ENCODE data around the gene HSPA12A.

Gene HSPA12A

GRCh38 chr10:116708877-116709276 lies 33.5 kb downstream of the HSPA12A start:
- H2AFZ ChIP-seq (ENCODE audit: insufficient read depth, low read length, poor library complexity): no peak overlapping the region
- no peak overlapping the region for H3K14ac ChIP-seq (ENCODE audit: low read length)

GRCh38 chr10:116708391-116708821 lies 34.0 kb downstream of the HSPA12A start:
- Histone ChIP-seq H3K9ac (ENCODE audit: low read length) (no peak overlapping the region), H3K27ac (ENCODE audit: low read depth, low read length) (no peak overlapping the region), H2BK120ac (ENCODE audit: insufficient read depth, low read length, poor library complexity) (no peak overlapping the region), H3K4me3 (ENCODE audit: low read depth, low read length) (no peak overlapping the region), H2AFZ (ENCODE audit: insufficient read depth, low read length, poor library complexity) (no peak overlapping the region), H2BK5ac (ENCODE audit: low read depth, low read length, poor library complexity) (no peak overlapping the region), H3K14ac (ENCODE audit: low read length) (no peak overlapping the region), H3K36me3 (ENCODE audit: control insufficient read depth in 1 of 2, insufficient read depth in 2 of 2, low read length in 2 of 2) (no peaks in the 10 kb centered on the region), H3K4me1 (ENCODE audit: control insufficient read depth in 1 of 2, insufficient read depth in 2 of 2, low read length in 2 of 2) (no peaks in the 10 kb centered on the region), H3K9me3 (ENCODE audit: insufficient read depth, low read depth, low read length) (no peaks in the 10 kb centered on the region), H2AK5ac (ENCODE audit: low read length) (no peak overlapping the region), H3K27me3 (ENCODE audit: insufficient read depth, low read length) (no peaks in the 10 kb centered on the region), H2BK12ac (ENCODE audit: low read length) (no peak overlapping the region), H3K79me1 (ENCODE audit: low read length) (no peaks in the 10 kb centered on the region), H4K12ac (ENCODE audit: low read depth, low read length) (no peak overlapping the region), H3K79me2 (ENCODE audit: control insufficient read depth, insufficient read depth, low read length, poor library complexity) (no peaks in the 10 kb centered on the region), H3K4ac (ENCODE audit: low read depth, low read length) (no peak overlapping the region), H3K23ac (ENCODE audit: low read length) (no peak overlapping the region), H4K8ac (ENCODE audit: low read depth, low read length) (no peak overlapping the region), H3K4me2 (ENCODE audit: low read length) (no peak overlapping the region), H3K18ac (ENCODE audit: low read length) (no peak overlapping the region), H4K91ac (ENCODE audit: low read depth, low read length) (no peak overlapping the region)
- DNase-seq: no peak
- no CpG with 5 or more reads among the region's 2 CpGs for WGBS (ENCODE audit: extremely low coverage, insufficient coverage, insufficient read length)

More at GRCh38 chr10:116708877-116709276, 33.5 kb downstream of the HSPA12A start:
- H3K27me3 ChIP-seq (ENCODE audit: insufficient read depth, low read length): no peaks in the 10 kb centered on the region
- H3K4ac ChIP-seq (ENCODE audit: low read depth, low read length): no peak overlapping the region
- no peak overlapping the region for H3K4me3 ChIP-seq (ENCODE audit: low read depth, low read length)
- no peak overlapping the region for H4K8ac ChIP-seq (ENCODE audit: low read depth, low read length)
- H2AK5ac ChIP-seq (ENCODE audit: low read length): no peak overlapping the region
- no peaks in the 10 kb centered on the region for H3K4me1 ChIP-seq (ENCODE audit: control insufficient read depth in 1 of 2, insufficient read depth in 2 of 2, low read length in 2 of 2)
- H3K36me3 ChIP-seq (ENCODE audit: control insufficient read depth in 1 of 2, insufficient read depth in 2 of 2, low read length in 2 of 2): no peaks in the 10 kb centered on the region
- H3K27ac ChIP-seq (ENCODE audit: low read depth, low read length): no peak overlapping the region
- DNase-seq: no peak
- H3K79me1 ChIP-seq (ENCODE audit: low read length): no peaks in the 10 kb centered on the region
- no peak overlapping the region for H2BK120ac ChIP-seq (ENCODE audit: insufficient read depth, low read length, poor library complexity)
- no peak overlapping the region for H2BK12ac ChIP-seq (ENCODE audit: low read length)
- WGBS (ENCODE audit: extremely low coverage, insufficient coverage, insufficient read length): no CpG with 5 or more reads among the region's 4 CpGs
- no peak overlapping the region for H4K91ac ChIP-seq (ENCODE audit: low read depth, low read length)
- no peak overlapping the region for H3K9ac ChIP-seq (ENCODE audit: low read length)
- H3K4me2 ChIP-seq (ENCODE audit: low read length): no peak overlapping the region
- no peaks in the 10 kb centered on the region for H3K9me3 ChIP-seq (ENCODE audit: insufficient read depth, low read depth, low read length)
- no peak overlapping the region for H3K18ac ChIP-seq (ENCODE audit: low read length)
- no peak overlapping the region for H2BK5ac ChIP-seq (ENCODE audit: low read depth, low read length, poor library complexity)
- H3K23ac ChIP-seq (ENCODE audit: low read length): no peak overlapping the region
- no peaks in the 10 kb centered on the region for H3K79me2 ChIP-seq (ENCODE audit: control insufficient read depth, insufficient read depth, low read length, poor library complexity)
- H4K12ac ChIP-seq (ENCODE audit: low read depth, low read length): no peak overlapping the region

- H3K27me3 ChIP-seq (ENCODE audit: insufficient read depth, low read length): no peaks in the 10 kb centered on the region
- no peak overlapping the region for H2BK12ac ChIP-seq (ENCODE audit: low read length)
- H3K18ac ChIP-seq (ENCODE audit: low read length): no peak overlapping the region
- H3K9ac ChIP-seq (ENCODE audit: low read length): no peak overlapping the region
- H3K79me1 ChIP-seq (ENCODE audit: low read length): no peaks in the 10 kb centered on the region
- no peak overlapping the region for H2AFZ ChIP-seq (ENCODE audit: insufficient read depth, low read length, poor library complexity)
- no peaks in the 10 kb centered on the region for H3K36me3 ChIP-seq (ENCODE audit: control insufficient read depth in 1 of 2, insufficient read depth in 2 of 2, low read length in 2 of 2)
- no peak overlapping the region for H2BK120ac ChIP-seq (ENCODE audit: insufficient read depth, low read length, poor library complexity)
- no peaks in the 10 kb centered on the region for H3K9me3 ChIP-seq (ENCODE audit: insufficient read depth, low read depth, low read length)
- H3K79me2 ChIP-seq (ENCODE audit: control insufficient read depth, insufficient read depth, low read length, poor library complexity): no peaks in the 10 kb centered on the region
- H4K91ac ChIP-seq (ENCODE audit: low read depth, low read length): no peak overlapping the region
- H4K8ac ChIP-seq (ENCODE audit: low read depth, low read length): no peak overlapping the region
- H3K4me1 ChIP-seq (ENCODE audit: control insufficient read depth in 1 of 2, insufficient read depth in 2 of 2, low read length in 2 of 2): no peaks in the 10 kb centered on the region
- no peak overlapping the region for H2AK5ac ChIP-seq (ENCODE audit: low read length)
- WGBS (ENCODE audit: extremely low coverage, insufficient coverage, insufficient read length): no CpG with 5 or more reads among the region's 14 CpGs
- H3K23ac ChIP-seq (ENCODE audit: low read length): no peak overlapping the region
- DNase-seq: no peak
- H3K4me3 ChIP-seq (ENCODE audit: low read depth, low read length): no peak overlapping the region
- H2BK5ac ChIP-seq (ENCODE audit: low read depth, low read length, poor library complexity): no peak overlapping the region
- no peak overlapping the region for H4K12ac ChIP-seq (ENCODE audit: low read depth, low read length)
- no peak overlapping the region for H3K14ac ChIP-seq (ENCODE audit: low read length)
- no peak overlapping the region for H3K4me2 ChIP-seq (ENCODE audit: low read length)
- no peak overlapping the region for H3K27ac ChIP-seq (ENCODE audit: low read depth, low read length)
- no peak overlapping the region for H3K4ac ChIP-seq (ENCODE audit: low read depth, low read length)
These were observed 34.4 kb downstream of the HSPA12A start for GRCh38 chr10:116707981-116708380.

GRCh38 chr10:116706281-116706680 lies 36.1 kb downstream of the HSPA12A start:
- no peak overlapping the region for H3K18ac ChIP-seq (ENCODE audit: low read length)
- H3K27me3 ChIP-seq (ENCODE audit: insufficient read depth, low read length): no peaks in the 10 kb centered on the region
- H2AFZ ChIP-seq (ENCODE audit: insufficient read depth, low read length, poor library complexity): no peak overlapping the region
- no peak overlapping the region for H3K4me3 ChIP-seq (ENCODE audit: low read depth, low read length)
- H2AK5ac ChIP-seq (ENCODE audit: low read length): no peak overlapping the region
- no peak overlapping the region for H2BK12ac ChIP-seq (ENCODE audit: low read length)
- H2BK5ac ChIP-seq (ENCODE audit: low read depth, low read length, poor library complexity): no peak overlapping the region
- no peak overlapping the region for H3K27ac ChIP-seq (ENCODE audit: low read depth, low read length)
- H3K4me1 ChIP-seq (ENCODE audit: control insufficient read depth in 1 of 2, insufficient read depth in 2 of 2, low read length in 2 of 2): no peaks in the 10 kb centered on the region
- H3K4ac ChIP-seq (ENCODE audit: low read depth, low read length): no peak overlapping the region
- no peak overlapping the region for H4K8ac ChIP-seq (ENCODE audit: low read depth, low read length)
- WGBS (ENCODE audit: extremely low coverage, insufficient coverage, insufficient read length): no CpG with 5 or more reads among the region's 9 CpGs
- H3K4me2 ChIP-seq (ENCODE audit: low read length): no peak overlapping the region
- H3K9ac ChIP-seq (ENCODE audit: low read length): no peak overlapping the region
- no peaks in the 10 kb centered on the region for H3K79me1 ChIP-seq (ENCODE audit: low read length)
- H4K12ac ChIP-seq (ENCODE audit: low read depth, low read length): no peak overlapping the region
- no peak overlapping the region for H2BK120ac ChIP-seq (ENCODE audit: insufficient read depth, low read length, poor library complexity)
- H3K14ac ChIP-seq (ENCODE audit: low read length): no peak overlapping the region
- no peak overlapping the region for H4K91ac ChIP-seq (ENCODE audit: low read depth, low read length)
- no peaks in the 10 kb centered on the region for H3K79me2 ChIP-seq (ENCODE audit: control insufficient read depth, insufficient read depth, low read length, poor library complexity)
- H3K36me3 ChIP-seq (ENCODE audit: control insufficient read depth in 1 of 2, insufficient read depth in 2 of 2, low read length in 2 of 2): no peaks in the 10 kb centered on the region
- no peaks in the 10 kb centered on the region for H3K9me3 ChIP-seq (ENCODE audit: insufficient read depth, low read depth, low read length)
- H3K23ac ChIP-seq (ENCODE audit: low read length): no peak overlapping the region
- DNase-seq: no peak
